Lower leg skin (tissue), 4 donors: ENCODE data around the gene ST8SIA3. TPM values are rescaled to one million over a fixed set of nuclear protein-coding genes. Genes with fewer than 3 reads are reported as not detected.

Experiments
- DNase-seq, 2 donors: peaks; one replicate each; pipeline ENCODE4 v3.0.0-alpha.2; 2019; ENCODE audit warnings: low spot score in 2 of 2
- H3K4me3 ChIP-seq: fragments of 200-600 bp; sonication (generic); 2 replicates; pipeline ENCODE4 v1.5.1; 2017; ENCODE audit warnings: mild to moderate bottlenecking, low read depth; ENCODE audit not compliant: poor library complexity, severe bottlenecking
- CTCF ChIP-seq, 3 donors: fragments of 450-650 bp; IDR thresholded peaks; one replicate each; pipeline ENCODE4 v1.5.1; 2016; ENCODE audit warnings: antibody characterized with exemption in 3 of 3, mild to moderate bottlenecking in 3 of 3, moderate library complexity in 2 of 3
- POLR2A ChIP-seq, 2 donors: fragments of 450-650 bp; IDR thresholded peaks; one replicate each; pipeline ENCODE4 v1.6.1; 2016 to 2017; ENCODE audit warnings: antibody characterized with exemption in 2 of 2, mild to moderate bottlenecking in 1 of 2, moderate library complexity in 1 of 2
- WGBS, 2 donors: methylation state at CpG; one replicate each; pipeline ENCODE4 v1.1.5; 2018; 5-methylcytosine and 5-hydroxymethylcytosine counted together
- intact Hi-C: fragments of 100-400 bp; cut with DNase I; formaldehyde crosslinking; loops from one replicate; pipeline ENCODE4 v1.15.0; 2023; ENCODE audit warnings: low total_unique reads
- total RNA-seq, 4 donors: library from RNA; depleted of rRNA; stranded (reverse); fragments of >200 nt; gene quantifications; one replicate each; pipeline ENCODE4 v1.1.0, GENCODE V29; 2016

ST8SIA3 gene
- total RNA-seq, 4 donors from 2014 or later = not detected

GRCh38 chr18:57364460-57364859, 12.1 kb downstream of the ST8SIA3 start:
- 75 to 92% methylated on average over 2 of the region's 2 CpGs for WGBS, 2 donors
- TF ChIP-seq POLR2A (IDR thresholded peaks at IDR 0.05) = no peak
- TF ChIP-seq CTCF (IDR thresholded peaks at IDR 0.05) = no peak
- intact Hi-C loops = no loop called here
- no peak for DNase-seq
- no peak overlapping the region for H3K4me3 ChIP-seq

GRCh38 chr18:57366528-57367081, 14.2 kb downstream of the ST8SIA3 start:
- no peak for TF ChIP-seq CTCF (IDR thresholded peaks at IDR 0.05)
- TF ChIP-seq POLR2A (IDR thresholded peaks at IDR 0.05) = no peak
- no peak overlapping the region for H3K4me3 ChIP-seq
- intact Hi-C loops = no loop called here
- 75 to 76% methylated on average over 2 of the region's 2 CpGs for WGBS, 2 donors
- DNase-seq = no peak

GRCh38 chr18:57372444-57372843, 20.1 kb downstream of the ST8SIA3 start:
- TF ChIP-seq CTCF (IDR thresholded peaks at IDR 0.05) = no peak
- TF ChIP-seq POLR2A (IDR thresholded peaks at IDR 0.05) = no peak
- 89 to 92% methylated on average over 9 of the region's 9 CpGs for WGBS, 2 donors
- H3K4me3 ChIP-seq = no peak overlapping the region
- DNase-seq = no peak
- intact Hi-C loops = no loop called here

- TF ChIP-seq CTCF (IDR thresholded peaks at IDR 0.05) = no peak
- TF ChIP-seq POLR2A (IDR thresholded peaks at IDR 0.05) = no peak
- 75 to 87% methylated on average over 4 of the region's 4 CpGs for WGBS, 2 donors
- intact Hi-C loops = no loop called here
- H3K4me3 ChIP-seq = no peak overlapping the region
- DNase-seq = no peak
Measured at GRCh38 chr18:57373017-57373416, 20.7 kb downstream of the ST8SIA3 start.

- WGBS, 2 donors = 88 to 98% methylated on average over 2 of the region's 2 CpGs
- intact Hi-C loops = no loop called here
- no peak overlapping the region for H3K4me3 ChIP-seq
- DNase-seq = no peak
- TF ChIP-seq POLR2A (IDR thresholded peaks at IDR 0.05) (no peak), CTCF (IDR thresholded peaks at IDR 0.05) (no peak)
Measured at GRCh38 chr18:57376503-57376902, 24.1 kb downstream of the ST8SIA3 start.

GRCh38 chr18:57389271-57389670, 36.9 kb downstream of the ST8SIA3 start:
- intact Hi-C loops = no loop called here
- no peak for TF ChIP-seq POLR2A (IDR thresholded peaks at IDR 0.05)
- no peak for TF ChIP-seq CTCF (IDR thresholded peaks at IDR 0.05)
- WGBS, 2 donors = 47 to 55% methylated on average over 2 of the region's 2 CpGs
- no peak for DNase-seq
- no peak overlapping the region for H3K4me3 ChIP-seq
